ENCODE measurements around the gene CAPZB.

The CAPZB gene

GRCh38 chr1:19342894-19343616 is 142.3 kb downstream of the CAPZB start:
- no peak for DNase-seq

GRCh38 chr1:19342062-19342750 is 143.1 kb downstream of the CAPZB start:
- DNase-seq, result no peak

- peak; percentile 94 for DNase-seq
Observed at GRCh38 chr1:19341201-19342061, 143.9 kb downstream of the CAPZB start.

- DNase-seq, result no peak
Observed at GRCh38 chr1:19340387-19340937, 144.9 kb downstream of the CAPZB start.

GRCh38 chr1:19339214-19339861 is 146.0 kb downstream of the CAPZB start:
- no peak for DNase-seq

- no peak for DNase-seq
Observed at GRCh38 chr1:19338323-19338762, 147.0 kb downstream of the CAPZB start.

GRCh38 chr1:19337289-19337688 is 148.1 kb downstream of the CAPZB start:
- no peak for DNase-seq

- DNase-seq, result peak; percentile 82
Observed at GRCh38 chr1:19336543-19336942, 148.8 kb downstream of the CAPZB start.

GRCh38 chr1:19333587-19334354 is 151.6 kb downstream of the CAPZB start:
- DNase-seq, result no peak

- no peak for DNase-seq
Observed at GRCh38 chr1:19332832-19333231, 152.5 kb downstream of the CAPZB start.

- no peak for DNase-seq
Observed at GRCh38 chr1:19331262-19331878, 154.0 kb downstream of the CAPZB start.

- DNase-seq, result no peak
Observed at GRCh38 chr1:19330449-19331135, 154.7 kb downstream of the CAPZB start.

GRCh38 chr1:19329611-19330010 is 155.7 kb downstream of the CAPZB start:
- no peak for DNase-seq

GRCh38 chr1:19329188-19329587 is 156.2 kb downstream of the CAPZB start:
- no peak for DNase-seq

- no peak for DNase-seq
Observed at GRCh38 chr1:19328486-19328885, 156.9 kb downstream of the CAPZB start.

- DNase-seq, result no peak
Observed at GRCh38 chr1:19327736-19328135, 157.6 kb downstream of the CAPZB start.

GRCh38 chr1:19327301-19327700 is 158.0 kb downstream of the CAPZB start:
- no peak for DNase-seq

- DNase-seq, result no peak
Observed at GRCh38 chr1:19326748-19327065, 158.6 kb downstream of the CAPZB start.

- no peak for DNase-seq
Observed at GRCh38 chr1:19325958-19326747, 159.2 kb downstream of the CAPZB start.

- no peak for DNase-seq
Observed at GRCh38 chr1:19325368-19325957, 159.9 kb downstream of the CAPZB start.
